GM21423 (cell line): ENCODE results near the gene OSMR.

Experiments
- ATAC-seq: cut with Tn5 transposase; IDR thresholded peaks from one replicate; pipeline ENCODE4 v1.9.1; 2021; ENCODE audit warnings: mild to moderate bottlenecking, moderate library complexity; ENCODE audit not compliant: unreplicated experiment

OSMR gene

DNA sequence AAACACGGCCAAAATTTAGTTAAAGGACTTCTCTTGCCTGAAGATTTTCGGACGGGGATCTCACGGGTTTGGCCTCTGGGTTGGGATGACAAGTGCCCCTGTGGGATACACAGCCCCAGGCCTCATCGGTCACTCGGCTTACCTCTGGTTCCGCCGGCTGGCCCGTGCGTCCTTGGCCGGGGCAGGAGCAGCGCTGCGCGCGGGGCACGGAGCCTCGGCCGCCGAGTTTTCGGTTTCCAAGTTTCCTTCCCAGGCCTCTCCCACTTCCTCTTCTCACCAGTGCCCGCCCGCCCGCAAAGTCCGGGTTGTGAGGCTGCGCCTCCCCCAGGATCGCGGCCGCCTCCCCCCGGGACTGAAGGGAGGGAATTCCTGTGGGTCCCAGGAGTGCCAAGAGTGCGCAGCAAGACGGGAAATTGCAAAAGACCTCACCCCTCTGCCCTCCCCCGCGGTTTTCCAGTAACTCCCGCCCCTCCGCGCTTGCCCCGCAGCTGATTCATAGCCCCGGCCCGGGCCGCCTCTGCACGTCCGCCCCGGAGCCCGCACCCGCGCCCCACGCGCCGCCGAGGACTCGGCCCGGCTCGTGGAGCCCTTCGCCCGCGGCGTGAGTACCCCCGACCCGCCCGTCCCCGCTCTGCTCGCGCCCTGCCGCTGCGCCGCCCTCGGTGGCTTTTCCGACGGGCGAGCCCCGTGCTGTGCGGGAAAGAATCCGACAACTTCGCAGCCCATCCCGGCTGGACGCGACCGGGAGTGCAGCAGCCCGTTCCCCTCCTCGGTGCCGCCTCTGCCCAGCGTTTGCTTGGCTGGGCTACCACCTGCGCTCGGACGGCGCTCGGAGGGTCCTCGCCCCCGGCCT lies at the start of gene OSMR:
Gene OSMR (plus strand): TSS at position 487 of the 853 bp plus-strand sequence. CDS start 23,033 bp downstream, outside the sequence.
- no peak for ATAC-seq

DNA sequence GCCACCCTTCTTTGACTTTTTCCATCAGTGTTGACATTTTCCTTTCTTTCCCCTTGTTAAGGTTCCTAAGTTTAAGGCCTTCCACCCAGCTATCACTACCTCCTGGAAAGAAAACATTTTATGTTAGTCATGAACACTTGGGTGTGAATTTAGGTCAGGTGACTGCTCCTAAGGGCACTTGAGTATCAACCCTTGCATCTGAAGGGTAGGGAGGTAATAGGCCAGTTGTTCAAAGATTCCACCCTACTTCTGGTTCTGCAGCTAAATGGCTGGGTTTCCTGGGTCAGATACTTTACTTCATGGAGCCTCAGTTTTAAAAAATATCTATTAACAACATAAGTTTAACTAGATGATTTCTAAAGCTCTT lies 49.1 kb upstream of the OSMR start:
- ATAC-seq: no peak

DNA sequence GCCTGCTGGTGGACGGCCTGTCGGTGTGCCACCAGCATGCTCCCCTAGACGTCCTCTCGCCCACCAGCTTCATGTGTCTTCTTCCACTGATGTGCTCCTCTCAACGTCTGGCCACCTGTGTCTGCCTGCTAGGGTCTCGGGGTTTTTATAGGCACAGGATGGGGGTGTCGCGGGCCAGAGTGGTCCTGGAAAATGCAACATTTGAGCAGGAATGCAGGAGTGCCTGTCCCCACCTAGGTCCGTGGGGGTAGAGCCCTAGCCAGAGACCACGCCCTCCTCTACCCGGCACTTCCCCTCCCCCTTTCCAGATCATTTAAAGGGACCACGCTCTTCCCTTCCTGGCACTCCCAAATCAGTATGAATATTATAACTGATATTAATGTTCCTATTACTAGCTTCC lies 48.0 kb upstream of the OSMR start:
- ATAC-seq: no peak

DNA sequence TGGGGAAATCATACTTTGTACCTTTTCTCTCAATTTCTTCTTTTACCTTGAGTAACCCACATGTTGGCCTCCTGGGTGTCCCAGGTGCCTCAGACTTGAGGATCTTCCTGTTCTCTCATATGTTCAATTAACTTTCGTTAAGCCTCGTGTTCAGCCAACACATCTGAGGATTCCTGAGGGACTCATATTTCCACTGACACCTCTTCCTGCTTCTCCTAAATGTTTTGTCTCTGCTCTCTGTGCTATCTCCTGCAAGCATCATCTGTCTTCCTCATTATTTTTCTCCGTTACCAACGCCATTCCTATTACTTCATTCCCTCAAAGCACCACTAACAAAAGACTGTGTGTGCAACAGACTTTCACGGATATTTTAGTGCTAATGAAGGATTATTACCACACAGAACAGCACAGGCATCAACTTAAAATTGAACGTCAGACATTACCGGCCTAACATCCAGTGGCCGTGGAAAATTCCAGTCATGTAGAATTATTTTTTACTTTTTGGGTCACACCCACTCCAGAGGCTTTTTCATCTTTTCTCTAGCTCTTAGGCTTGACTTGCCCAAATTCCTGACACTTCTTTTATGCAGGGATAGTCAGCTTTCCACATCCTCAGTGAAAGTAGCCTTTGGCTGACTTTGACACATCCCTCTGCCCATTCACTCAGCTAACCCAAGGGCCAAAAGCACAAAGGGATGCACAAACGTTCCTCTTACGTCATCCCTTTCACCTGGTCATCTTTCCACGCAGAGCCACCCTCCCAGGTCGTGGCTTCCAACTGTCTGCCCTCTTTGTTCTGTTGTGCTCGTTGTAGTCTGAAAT lies 46.0 kb upstream of the OSMR start:
- no peak for ATAC-seq

DNA sequence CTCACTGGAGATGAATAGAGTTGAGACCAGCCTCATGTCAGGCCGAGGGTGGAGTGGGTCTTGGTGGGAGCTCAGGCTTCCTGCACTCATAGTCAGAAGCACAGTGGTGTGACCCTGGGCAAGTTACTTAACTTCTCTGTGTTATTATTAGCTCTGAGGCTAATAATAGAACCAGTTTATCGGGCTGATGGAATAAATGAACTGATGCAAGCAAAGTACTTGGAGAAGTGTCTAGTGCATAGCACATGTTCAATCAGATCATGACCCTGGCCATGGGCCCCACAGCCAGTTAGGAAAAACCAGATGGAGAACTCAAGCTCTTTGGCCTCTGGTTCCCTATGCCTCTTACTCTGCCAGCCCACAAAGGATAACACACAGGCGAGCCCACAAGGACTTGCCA lies 45.3 kb upstream of the OSMR start:
- no peak for ATAC-seq

DNA sequence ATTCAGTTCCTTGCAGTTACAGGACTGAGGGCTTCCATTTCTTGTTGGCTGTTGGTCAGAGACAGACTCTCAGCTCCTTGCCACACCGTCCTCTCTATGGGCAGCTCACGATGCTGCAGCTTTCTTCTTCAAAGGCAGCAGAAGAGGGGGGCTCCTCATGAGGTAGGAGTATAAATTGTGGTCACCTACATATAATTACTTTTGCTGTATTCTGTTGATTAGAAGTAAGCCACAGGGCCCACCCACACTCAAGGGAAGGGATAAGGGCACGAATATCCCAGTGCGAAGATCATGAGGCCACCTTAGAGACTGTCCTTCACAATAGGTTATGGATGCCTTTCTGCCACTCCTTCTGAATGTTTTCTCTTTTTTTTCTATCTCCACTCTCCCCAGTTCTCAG lies 43.7 kb upstream of the OSMR start:
- ATAC-seq: no peak

DNA sequence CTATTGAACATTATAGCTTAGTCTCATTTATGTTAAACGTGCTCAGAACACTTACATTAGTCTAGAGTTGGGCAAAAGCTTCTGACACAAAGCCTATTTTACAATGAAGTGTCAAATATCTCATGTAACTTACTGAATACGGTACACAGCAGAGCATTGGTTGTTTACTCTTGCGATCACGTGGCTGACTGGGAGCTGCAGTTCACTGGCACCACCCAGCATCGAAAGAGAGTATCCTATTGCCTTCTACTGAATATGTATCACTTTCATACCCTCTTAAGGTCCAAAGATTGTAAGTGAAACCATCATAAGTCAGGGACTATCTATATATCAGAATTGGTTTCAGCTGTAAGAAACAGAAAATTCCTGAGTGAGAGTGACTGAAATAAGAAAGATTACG lies 42.6 kb upstream of the OSMR start:
- no peak for ATAC-seq

DNA sequence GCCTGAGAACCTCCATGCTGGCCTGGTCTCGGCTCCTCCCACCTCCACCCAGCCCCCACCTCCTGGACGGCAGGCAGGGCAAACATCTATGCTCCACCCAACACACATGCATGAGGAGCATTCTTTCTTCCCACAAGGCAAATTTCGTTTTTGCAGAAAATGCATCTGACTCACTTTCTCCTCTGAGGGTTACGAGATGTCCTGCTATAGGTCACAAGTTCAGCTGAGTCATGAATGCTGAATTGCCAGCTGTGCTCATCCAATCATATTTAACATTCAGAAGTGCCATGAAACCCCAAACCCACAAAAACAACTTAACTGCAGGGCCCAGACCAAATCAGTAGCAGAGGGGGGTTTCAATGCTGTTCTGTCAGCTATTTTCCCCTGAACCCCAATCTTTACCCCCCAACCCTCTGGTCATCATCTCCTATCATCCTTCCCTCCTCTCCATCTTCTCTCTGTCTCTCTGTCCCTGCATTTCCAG lies 39.0 kb upstream of the OSMR start:
- no peak for ATAC-seq

DNA sequence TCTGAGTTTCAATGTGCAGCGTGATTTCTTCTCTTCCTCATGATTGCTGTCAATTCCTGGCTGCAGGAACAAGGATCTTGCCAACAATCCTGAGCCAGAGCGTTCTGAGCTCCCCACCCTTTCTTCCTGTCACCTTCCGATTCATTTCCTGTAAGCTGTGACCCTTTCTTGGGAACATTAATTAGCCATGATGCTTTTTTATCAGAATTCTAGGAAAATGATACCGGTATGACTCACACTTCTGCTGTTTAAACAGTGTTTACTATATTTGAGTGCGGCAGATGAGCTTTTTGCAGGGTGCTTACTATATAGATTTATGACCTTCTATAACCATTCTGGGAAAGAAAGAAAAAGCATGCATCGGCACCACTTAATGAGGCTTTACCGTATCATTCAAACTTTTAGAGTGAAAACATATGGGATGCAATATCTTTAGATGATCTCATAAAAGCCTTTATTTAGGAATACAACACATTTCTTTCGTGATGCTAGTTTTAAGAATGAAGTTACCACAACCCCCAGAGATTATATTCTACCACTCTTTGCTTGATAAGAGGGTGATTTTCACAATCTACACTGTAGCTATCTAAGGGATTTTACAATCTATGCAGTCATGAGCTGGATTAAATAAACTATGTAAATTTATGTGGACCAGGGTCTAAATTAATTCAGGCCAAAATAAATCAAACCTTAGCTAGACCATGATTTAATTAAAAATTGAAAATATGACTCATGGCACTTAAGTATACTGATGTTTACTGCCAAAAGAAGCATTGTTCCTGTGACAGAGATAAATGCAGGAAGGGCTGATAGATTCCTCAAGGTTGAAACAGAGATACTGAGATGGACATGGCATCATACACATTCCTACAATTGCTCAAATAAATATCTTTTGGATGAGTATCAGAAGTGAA lies 38.0 kb upstream of the OSMR start:
- ATAC-seq: no peak

DNA sequence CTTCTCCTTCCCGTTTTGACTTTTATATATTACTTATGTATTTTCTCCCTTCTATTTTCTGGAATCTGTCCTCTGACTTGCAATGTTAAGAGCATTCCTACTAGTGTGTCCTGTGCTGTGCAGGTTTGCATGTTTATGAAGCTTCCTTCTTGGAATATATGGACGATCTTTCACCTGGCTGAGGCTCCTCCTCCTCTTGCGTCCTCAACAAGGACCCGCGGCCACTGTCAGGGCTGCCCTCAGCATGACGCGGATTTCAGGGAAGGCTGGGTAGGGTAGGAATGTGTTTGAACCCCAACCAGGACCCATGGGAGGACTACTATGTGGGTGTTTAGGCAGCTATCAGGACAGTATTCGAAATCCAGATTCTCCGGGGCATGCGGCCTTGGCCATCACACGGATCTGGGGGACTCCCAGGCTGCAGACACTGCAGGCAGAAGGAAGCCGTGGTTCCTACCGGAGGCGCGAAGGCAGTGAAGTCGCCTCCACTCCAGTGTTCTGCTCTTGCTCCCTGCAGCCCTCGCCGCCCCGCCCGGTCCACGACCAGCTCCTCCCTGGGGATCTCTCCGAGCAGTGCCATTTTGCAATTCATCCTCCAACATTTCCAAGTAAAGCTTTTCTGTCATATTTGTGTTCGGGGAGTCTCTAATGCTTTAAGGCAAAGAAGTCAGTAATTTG lies 37.0 kb upstream of the OSMR start:
- ATAC-seq: no peak

DNA sequence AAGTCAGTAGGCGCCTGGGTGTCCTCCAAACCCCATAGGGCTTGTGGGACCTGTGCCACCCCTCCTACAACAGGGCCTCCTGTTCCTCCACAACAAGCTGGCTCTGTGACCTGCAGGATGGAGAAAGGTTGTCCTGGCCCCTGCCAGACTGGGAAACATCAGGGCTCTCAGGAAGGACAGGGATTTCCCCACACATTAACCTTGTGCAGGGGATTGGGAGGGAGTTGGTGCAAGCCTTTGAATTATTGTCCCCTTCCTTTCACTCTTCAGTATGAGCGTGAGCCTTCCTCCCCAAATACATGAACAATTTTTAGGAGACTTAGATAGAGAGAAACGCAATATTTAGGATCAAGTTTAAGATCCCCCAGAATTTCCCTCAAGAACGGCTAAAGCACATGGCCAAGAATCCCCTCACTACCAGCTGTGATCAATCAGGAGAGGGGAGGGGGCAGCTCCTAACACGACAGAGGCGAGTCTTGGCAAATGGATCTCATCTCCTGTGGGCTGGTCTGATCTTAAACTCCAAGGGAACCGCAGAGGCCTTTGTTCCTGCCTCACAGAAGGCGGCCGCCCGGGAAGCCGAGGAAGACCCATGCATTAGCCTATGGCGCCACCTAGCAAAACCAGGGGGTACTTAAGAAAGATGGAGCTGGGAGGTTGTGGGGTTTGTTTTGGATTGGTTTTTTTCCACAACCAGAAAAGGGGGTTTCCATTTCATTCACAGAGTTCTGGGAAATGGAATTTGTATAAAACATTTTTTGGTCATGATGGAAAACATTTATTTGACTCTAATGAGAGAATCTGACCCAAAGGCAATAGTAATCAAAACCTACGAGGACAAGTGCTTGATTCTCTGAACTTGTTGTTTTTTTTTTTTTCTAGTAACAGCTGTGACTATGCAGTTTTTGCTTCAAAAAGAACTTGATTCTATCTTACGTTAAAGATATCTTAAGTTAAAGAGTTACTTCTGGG lies 36.1 kb upstream of the OSMR start:
- ATAC-seq: peak; percentile 51

DNA sequence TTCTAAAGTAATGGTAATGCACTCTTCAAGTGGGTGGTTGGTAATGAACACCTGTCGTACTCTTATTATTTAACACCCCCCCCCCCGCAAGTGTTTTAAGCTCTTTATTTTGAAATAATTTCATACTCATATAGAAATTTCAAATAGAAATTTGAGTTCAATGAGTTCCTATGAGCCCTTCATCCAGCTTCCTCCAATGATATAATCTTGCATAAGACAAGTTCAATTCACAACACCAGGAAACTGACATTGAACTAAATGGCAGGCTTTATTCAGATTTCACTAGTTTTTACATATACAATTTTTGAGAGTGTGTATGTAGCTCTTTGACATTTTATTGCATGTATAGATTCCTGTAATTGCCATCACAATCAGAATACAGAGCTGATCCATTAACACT lies 30.9 kb upstream of the OSMR start:
- ATAC-seq: no peak

DNA sequence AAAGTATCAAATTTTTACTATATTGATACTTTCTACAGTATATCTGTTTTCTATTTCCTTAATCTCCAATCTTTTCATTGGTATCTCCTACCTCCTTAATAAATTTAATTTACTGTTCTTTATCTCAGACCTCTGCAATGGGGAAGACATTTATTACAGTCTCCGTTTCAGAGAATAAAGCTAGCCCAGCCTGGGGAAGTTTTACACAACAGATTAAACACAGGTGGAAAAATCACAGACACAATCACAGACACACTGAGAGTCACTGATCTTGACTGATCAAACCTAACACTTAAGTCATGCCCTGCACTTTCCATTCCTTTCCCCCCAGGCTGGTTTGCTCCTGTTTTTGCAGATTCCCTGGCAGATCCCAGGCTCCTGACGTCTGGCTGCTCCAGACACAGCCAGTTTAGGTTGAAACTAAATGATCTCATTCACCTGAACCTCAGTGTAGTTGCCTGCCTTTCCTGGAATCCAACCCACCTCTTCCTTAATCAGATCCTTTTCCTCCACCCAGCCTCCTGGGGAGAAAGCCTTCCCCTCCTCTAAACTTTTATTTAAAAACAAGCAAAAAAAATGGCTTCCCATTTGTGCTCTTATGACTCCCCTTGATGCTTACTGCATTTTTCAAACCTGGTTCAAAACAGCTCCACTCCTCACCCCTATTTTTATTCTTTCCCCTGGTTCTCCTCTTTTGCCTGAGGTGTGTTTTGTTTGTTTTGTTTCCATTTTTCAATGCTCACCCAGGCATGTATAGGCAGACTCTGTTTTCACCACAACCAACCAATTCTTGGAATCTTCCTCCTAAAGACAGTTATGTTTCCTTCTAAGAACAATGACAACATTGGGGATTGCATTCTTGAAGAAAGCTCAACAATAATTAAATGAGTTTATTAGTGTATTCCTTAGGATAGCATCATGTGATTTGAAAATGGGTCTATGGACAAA lies 29.5 kb upstream of the OSMR start:
- ATAC-seq: no peak

DNA sequence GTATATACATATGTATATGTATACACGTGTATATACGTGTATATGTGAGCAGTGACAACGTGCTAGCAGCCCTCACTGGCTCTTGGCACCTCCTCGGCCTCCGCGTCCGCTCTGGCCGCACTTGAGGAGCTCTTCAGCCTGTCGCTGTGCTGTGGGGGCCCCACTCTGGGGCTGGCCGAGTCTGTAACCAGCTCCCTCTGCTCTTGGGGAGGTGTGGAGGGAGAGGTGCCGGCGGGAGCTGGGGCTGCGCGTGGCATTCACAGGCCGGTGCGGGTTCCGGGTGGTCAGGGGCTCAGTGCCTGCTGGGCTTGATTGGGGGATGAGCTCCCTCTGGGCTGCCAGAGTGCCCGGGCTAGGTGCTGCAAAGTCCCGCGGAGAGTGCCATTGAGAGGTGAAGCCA lies 24.1 kb upstream of the OSMR start:
- no peak for ATAC-seq

DNA sequence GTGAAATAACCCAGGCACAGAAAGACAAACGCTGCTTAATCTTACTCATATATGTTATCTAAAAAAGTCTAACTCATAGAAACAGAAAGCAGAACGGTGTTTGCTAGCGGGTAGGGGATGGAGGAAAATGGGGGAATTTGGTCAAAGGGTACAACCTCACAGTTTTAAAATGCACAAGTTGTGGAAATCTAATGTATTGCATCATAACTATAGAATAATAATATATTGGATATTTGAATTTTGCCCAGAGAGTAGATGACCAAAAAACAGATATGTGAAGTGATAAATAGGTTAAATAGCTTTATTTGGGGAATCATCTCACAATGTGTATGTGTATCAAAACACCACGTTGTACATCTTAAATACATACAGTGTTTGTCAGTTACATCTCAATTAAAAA lies 22.3 kb upstream of the OSMR start:
- no peak for ATAC-seq

DNA sequence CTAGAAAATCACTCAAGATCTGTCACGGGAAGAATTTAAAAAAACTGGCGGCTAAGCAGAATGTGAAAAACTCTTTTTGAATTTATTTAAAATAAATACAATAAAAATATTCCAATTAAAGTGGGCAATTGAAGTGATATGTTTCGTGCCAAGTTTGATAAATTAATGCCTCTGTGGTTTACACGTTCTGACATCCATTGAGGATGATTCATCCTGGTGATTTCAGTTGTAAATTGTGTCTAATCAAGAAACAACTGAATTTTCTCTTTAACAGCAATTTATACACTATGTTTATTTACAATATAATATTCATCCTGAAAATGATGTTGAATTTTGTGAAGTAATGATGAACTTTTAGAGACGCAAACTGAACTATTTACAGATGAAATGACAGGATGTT lies 21.0 kb upstream of the OSMR start:
- no peak for ATAC-seq

DNA sequence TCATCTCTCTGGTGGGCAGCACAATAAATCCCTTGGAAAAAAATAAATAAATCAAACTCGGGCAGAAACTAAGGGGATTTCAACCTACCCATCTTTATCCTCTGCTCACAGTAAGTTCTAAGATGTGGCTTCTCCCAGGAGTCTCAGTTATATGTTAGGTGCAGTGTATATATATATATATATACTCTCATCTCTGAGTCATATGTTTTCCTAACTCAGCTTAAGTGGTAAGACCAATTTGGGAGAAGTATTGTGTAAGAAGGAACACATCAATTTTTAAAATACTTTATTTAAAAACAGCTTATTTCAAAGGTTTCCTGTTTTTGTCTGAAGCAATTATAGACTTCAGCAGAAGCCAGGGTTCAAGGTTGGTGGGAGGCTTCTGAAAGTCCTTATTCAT lies 20.3 kb upstream of the OSMR start:
- ATAC-seq: no peak

DNA sequence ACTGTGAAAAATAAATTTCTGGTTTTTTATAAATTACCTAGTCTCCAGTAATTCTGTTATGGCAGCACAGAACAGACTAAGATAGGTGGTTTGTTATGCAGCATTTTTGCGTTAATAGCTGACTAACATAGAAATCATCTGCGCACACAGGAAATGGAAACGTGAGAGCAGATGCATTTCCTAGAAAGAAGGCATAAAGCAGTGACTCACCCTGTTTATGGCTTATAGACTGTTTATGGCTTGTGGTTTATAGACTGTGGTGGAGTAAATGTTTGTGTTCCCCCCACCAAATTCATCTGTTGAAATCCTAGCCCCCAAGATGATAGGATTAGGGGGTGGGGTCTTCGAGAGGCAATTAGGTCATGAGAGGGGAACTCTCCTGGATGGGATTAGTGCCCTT lies 18.3 kb upstream of the OSMR start:
- ATAC-seq: no peak
